Calu3 (cell line): ENCODE results near the gene GNAS. TPM values are rescaled to one million over a fixed set of nuclear protein-coding genes. Genes with fewer than 3 reads are reported as not detected.
A peak's percentile ranks its signal among the peaks of the same experiment; 100 is the strongest.

Experiments used
- BruUV-seq: library from RNA; stranded (reverse); fragments of 400-500 nt; replicated peaks from 2 replicates; lab custom pipeline; 2021; lab: Mats Ljungman, UMichigan
- CTCF ChIA-PET: fragments of 300-600 bp; sonication (Branson Sonifier 250); formaldehyde crosslinking; loops from one replicate; lab custom pipeline; 2022; ENCODE audit warnings: antibody characterized with exemption; lab: Charles Lee
- DNase-seq: peaks from one replicate; pipeline ENCODE4 v3.0.0; 2022
- H3K27ac Mint-ChIP-seq: one replicate; pipeline ENCODE4 v1.8.0; 2022; ENCODE audit warnings: mixed read lengths; ENCODE audit not compliant: unreplicated experiment
- H3K27me3 Mint-ChIP-seq: one replicate; pipeline ENCODE4 v1.8.0; 2022; ENCODE audit warnings: mixed read lengths; ENCODE audit not compliant: unreplicated experiment
- H3K36me3 Mint-ChIP-seq: one replicate; pipeline ENCODE4 v1.8.0; 2022; ENCODE audit warnings: mild to moderate bottlenecking, moderate library complexity, mixed read lengths; ENCODE audit not compliant: insufficient read depth, unreplicated experiment
- H3K4me1 Mint-ChIP-seq: one replicate; pipeline ENCODE4 v1.8.0; 2022; ENCODE audit warnings: mild to moderate bottlenecking, low read depth, mixed read lengths; ENCODE audit not compliant: unreplicated experiment
- H3K4me3 Mint-ChIP-seq: one replicate; pipeline ENCODE4 v1.8.0; 2022; ENCODE audit warnings: mild to moderate bottlenecking, low read depth, moderate library complexity, mixed read lengths; ENCODE audit not compliant: unreplicated experiment
- H3K9me3 Mint-ChIP-seq: one replicate; pipeline ENCODE4 v1.8.0; 2022; ENCODE audit warnings: low read depth, mixed read lengths; ENCODE audit not compliant: unreplicated experiment
- CTCF ChIP-seq: fragments of 200-600 bp; IDR thresholded peaks from one replicate; pipeline ENCODE4 v1.8.0; 2022; ENCODE audit warnings: antibody characterized with exemption; ENCODE audit not compliant: unreplicated experiment
- intact Hi-C: fragments of 100-400 bp; cut with micrococcal nuclease; formaldehyde crosslinking; loops from one replicate; pipeline ENCODE4 v1.10.0; 2022; ENCODE audit not compliant: unreplicated experiment
- total RNA-seq: library from RNA; stranded (reverse); gene quantifications from 2 replicates; pipeline ENCODE4 v1.2.3, GENCODE V29; 2022

The GNAS gene
- total RNA-seq, 1 experiment from 2014 or later, result 1,410 TPM

GRCh38 chr20:58839474-58839874, 13.0 kb upstream of the GNAS start:
- Mint-ChIP-seq H3K27me3 (peaks cover 71% of the 10 kb centered on the region), H3K27ac (no peak overlapping the region), H3K4me3 (peak overlapping the region; percentile 20), H3K36me3 (no peaks in the 10 kb centered on the region), H3K9me3 (peaks cover 3% of the 10 kb centered on the region), H3K4me1 (no peaks in the 10 kb centered on the region)
- DNase-seq, result peak; percentile 44
- CTCF ChIA-PET, result interaction anchor here (0.6 to 1.6 kb wide), 4 partner anchors 11 to 1565 kb away, joined by 3 to 4 read pairs (median 4); no protein-coding TSS in a partner anchor
- TF ChIP-seq CTCF, result peak; percentile 24
- no TSS peak for BruUV-seq
- intact Hi-C loops, result loop anchor here (10.0 kb wide), 1 partner anchor 605 kb away; no protein-coding TSS in a partner anchor

GRCh38 chr20:58839991-58840747, 12.3 kb upstream of the GNAS start:
- Mint-ChIP-seq H3K4me3 (peak overlapping the region; percentile 20), H3K36me3 (no peaks in the 10 kb centered on the region), H3K9me3 (peaks cover 3% of the 10 kb centered on the region), H3K27ac (no peak overlapping the region), H3K27me3 (peaks cover 71% of the 10 kb centered on the region), H3K4me1 (no peaks in the 10 kb centered on the region)
- CTCF ChIA-PET, result interaction anchor here (0.6 kb wide), 1 partner anchor 398 kb away, joined by 4 read pairs; no protein-coding TSS in a partner anchor
- no TSS peak for BruUV-seq
- intact Hi-C loops, result loop anchor here (10.0 kb wide), 1 partner anchor 605 kb away; no protein-coding TSS in a partner anchor
- DNase-seq, result no peak
- no peak for TF ChIP-seq CTCF

- no peaks in the 10 kb centered on the region for H3K4me1 Mint-ChIP-seq
- no peaks in the 10 kb centered on the region for H3K36me3 Mint-ChIP-seq
- no peak overlapping the region for H3K27ac Mint-ChIP-seq
- BruUV-seq, result no TSS peak
- no peak for DNase-seq
- H3K4me3 Mint-ChIP-seq, result no peak overlapping the region
- intact Hi-C loops, result no loop called here
- H3K9me3 Mint-ChIP-seq, result peaks cover 3% of the 10 kb centered on the region
- TF ChIP-seq CTCF, result no peak
- H3K27me3 Mint-ChIP-seq, result peaks cover 71% of the 10 kb centered on the region
- CTCF ChIA-PET, result no interaction called here
Observed at GRCh38 chr20:58840816-58841538, 11.5 kb upstream of the GNAS start.

GRCh38 chr20:58841539-58842264, 10.8 kb upstream of the GNAS start:
- Mint-ChIP-seq H3K9me3 (peaks cover 3% of the 10 kb centered on the region), H3K27ac (no peak overlapping the region), H3K4me3 (no peak overlapping the region), H3K4me1 (no peaks in the 10 kb centered on the region), H3K27me3 (peaks cover 71% of the 10 kb centered on the region), H3K36me3 (no peaks in the 10 kb centered on the region)
- intact Hi-C loops, result no loop called here
- no TSS peak for BruUV-seq
- DNase-seq, result no peak
- TF ChIP-seq CTCF, result no peak
- CTCF ChIA-PET, result no interaction called here
